HFFc6 (cell line): ENCODE results near the gene MLH1. TPM values are rescaled to one million over a fixed set of nuclear protein-coding genes. Genes with fewer than 3 reads are reported as not detected.

Source experiments
- DNase-seq: peaks from one replicate; pipeline ENCODE4 v3.0.0-alpha.2; 2018
- H3K27ac Mint-ChIP-seq: 2 replicates; pipeline ENCODE4 v1.8.0; 2020; ENCODE audit warnings: mild to moderate bottlenecking, mixed read lengths
- H3K27me3 Mint-ChIP-seq: 2 replicates; pipeline ENCODE4 v1.8.0; 2021; ENCODE audit warnings: mild to moderate bottlenecking, moderate library complexity, mixed read lengths; ENCODE audit not compliant: insufficient read depth
- H3K36me3 Mint-ChIP-seq: 2 replicates; pipeline ENCODE4 v1.8.0; 2021; ENCODE audit warnings: low read depth, mixed read lengths
- H3K4me1 Mint-ChIP-seq: 2 replicates; pipeline ENCODE4 v1.8.0; 2020; ENCODE audit warnings: low read depth, mixed read lengths
- H3K4me3 Mint-ChIP-seq: 2 replicates; pipeline ENCODE4 v1.8.0; 2020; ENCODE audit warnings: mild to moderate bottlenecking, moderate library complexity, mixed read lengths
- H3K9me3 Mint-ChIP-seq: 2 replicates; pipeline ENCODE4 v1.8.0; 2020; ENCODE audit warnings: mild to moderate bottlenecking, mixed read lengths
- total RNA-seq, 6 experiments: library from RNA; stranded (reverse); fragmentation: NEBNext Ultra II Directional; extraction: Animal tissue kit (Norgen Biotek cat#: 25700); gene quantifications; 2 replicates in 1 of 6; 3 replicates in 5 of 6; pipeline ENCODE4 v1.2.3, GENCODE V29; 2021
- TF ChIP-seq, protein P1 (sequence below): fragments of 200-600 bp; sonication (generic); IDR thresholded peaks from 2 replicates; pipeline ENCODE4 v1.5.0; 2021; ENCODE audit warnings: antibody characterized with exemption, mild to moderate bottlenecking

The MLH1 gene
- total RNA-seq, 6 experiments from 2014 or later = 28.7 to 38.3 (median 35.1) TPM

DNA sequence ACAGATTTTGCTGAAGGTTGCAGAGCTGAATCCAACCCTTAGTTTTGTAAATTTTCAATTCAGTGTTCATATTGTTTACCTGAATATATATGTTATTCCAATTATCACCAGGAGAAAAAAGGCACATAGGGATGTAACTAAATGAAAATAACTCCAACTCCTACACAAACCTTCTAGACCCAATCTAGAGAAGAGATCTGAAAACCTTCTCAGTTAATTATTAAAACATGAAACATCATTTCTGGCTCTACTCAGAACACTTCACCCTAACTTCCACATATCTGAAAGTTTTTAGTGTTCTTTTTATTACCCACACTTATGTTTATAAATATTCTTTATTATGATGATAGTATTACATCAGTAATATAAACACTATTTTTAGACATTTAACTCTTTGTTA is 104.5 kb downstream of the MLH1 start:
- H3K36me3 Mint-ChIP-seq = peaks cover 40% of the 10 kb centered on the region
- TF ChIP-seq, protein P1, sequence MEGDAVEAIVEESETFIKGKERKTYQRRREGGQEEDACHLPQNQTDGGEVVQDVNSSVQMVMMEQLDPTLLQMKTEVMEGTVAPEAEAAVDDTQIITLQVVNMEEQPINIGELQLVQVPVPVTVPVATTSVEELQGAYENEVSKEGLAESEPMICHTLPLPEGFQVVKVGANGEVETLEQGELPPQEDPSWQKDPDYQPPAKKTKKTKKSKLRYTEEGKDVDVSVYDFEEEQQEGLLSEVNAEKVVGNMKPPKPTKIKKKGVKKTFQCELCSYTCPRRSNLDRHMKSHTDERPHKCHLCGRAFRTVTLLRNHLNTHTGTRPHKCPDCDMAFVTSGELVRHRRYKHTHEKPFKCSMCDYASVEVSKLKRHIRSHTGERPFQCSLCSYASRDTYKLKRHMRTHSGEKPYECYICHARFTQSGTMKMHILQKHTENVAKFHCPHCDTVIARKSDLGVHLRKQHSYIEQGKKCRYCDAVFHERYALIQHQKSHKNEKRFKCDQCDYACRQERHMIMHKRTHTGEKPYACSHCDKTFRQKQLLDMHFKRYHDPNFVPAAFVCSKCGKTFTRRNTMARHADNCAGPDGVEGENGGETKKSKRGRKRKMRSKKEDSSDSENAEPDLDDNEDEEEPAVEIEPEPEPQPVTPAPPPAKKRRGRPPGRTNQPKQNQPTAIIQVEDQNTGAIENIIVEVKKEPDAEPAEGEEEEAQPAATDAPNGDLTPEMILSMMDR = no peak
- H3K27ac Mint-ChIP-seq = peak overlapping the region; percentile 76
- H3K9me3 Mint-ChIP-seq = no peaks in the 10 kb centered on the region
- no peak overlapping the region for H3K4me3 Mint-ChIP-seq
- DNase-seq = no peak
- no peaks in the 10 kb centered on the region; the same call in none of the 2 replicates for H3K27me3 Mint-ChIP-seq
- peaks cover 65% of the 10 kb centered on the region for H3K4me1 Mint-ChIP-seq

DNA sequence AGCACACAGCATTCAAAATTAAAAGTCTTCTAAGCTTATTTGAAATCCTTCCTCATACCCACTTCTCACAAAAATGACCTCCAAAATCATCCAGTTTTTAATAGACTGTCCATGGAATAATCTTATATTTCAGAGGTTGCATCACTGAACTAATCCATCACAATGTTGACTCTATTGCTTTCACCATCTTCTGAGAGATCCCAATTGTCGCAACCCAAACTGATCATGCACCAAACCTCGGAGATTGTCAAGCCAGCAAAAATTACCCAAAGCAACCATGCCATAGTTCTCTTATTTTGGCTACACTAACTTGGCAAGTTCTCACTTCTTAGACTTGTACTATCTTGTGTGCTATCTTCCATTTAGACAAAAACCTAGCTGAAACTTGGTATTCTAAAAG is 105.6 kb downstream of the MLH1 start:
- H3K4me1 Mint-ChIP-seq = peaks cover 65% of the 10 kb centered on the region
- H3K4me3 Mint-ChIP-seq = no peak overlapping the region
- H3K36me3 Mint-ChIP-seq = peaks cover 31% of the 10 kb centered on the region
- DNase-seq = no peak
- H3K27ac Mint-ChIP-seq = peak overlapping the region; percentile 46
- no peaks in the 10 kb centered on the region; the same call in 1 of the 2 replicates for H3K27me3 Mint-ChIP-seq
- no peaks in the 10 kb centered on the region for H3K9me3 Mint-ChIP-seq
- TF ChIP-seq, protein P1 = no peak

DNA sequence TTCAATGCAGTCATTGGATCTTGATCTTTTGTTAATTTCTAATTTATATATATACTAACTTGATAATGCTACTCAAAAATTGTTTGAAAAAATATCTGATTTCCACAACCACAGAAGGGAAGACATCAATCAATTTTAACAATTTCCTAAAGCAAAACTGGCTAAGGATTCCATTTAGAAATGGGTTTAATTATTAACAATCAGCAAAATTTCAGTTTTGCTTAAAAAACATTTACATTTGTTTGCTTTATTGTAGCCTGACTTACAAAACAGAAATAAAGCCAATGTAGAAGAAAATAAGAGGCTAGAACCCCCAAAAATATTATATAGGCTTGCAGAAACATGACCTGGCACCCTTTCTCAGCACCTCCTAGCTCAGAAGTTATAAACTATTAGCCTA is 106.2 kb downstream of the MLH1 start:
- H3K36me3 Mint-ChIP-seq = peaks cover 26% of the 10 kb centered on the region
- no peak for DNase-seq
- H3K4me1 Mint-ChIP-seq = peaks cover 60% of the 10 kb centered on the region
- H3K9me3 Mint-ChIP-seq = no peaks in the 10 kb centered on the region
- H3K27ac Mint-ChIP-seq = no peak overlapping the region
- no peak overlapping the region for H3K4me3 Mint-ChIP-seq
- TF ChIP-seq, protein P1 = no peak
- H3K27me3 Mint-ChIP-seq = no peaks in the 10 kb centered on the region; the same call in 1 of the 2 replicates

DNA sequence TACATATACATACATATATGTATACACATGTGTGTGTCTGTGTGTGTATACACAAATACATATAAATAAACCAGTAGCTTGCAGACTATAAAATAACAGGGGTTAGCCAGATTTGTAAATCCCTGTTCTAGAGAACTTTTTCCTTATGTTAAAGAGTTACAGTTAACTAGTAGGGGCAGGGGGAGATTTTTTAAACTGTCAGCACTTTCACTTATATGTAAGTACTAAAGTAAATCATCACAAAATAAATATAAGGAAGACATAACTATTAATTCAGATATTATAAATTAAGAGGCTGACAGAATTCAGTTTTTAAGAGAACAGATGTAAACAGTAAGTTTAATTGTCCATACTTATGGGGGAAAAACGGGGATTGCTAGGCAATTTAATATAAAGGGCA is 107.1 kb downstream of the MLH1 start:
- Mint-ChIP-seq H3K9me3 (no peaks in the 10 kb centered on the region), H3K4me1 (peaks cover 50% of the 10 kb centered on the region), H3K27me3 (no peaks in the 10 kb centered on the region; the same call in 1 of the 2 replicates), H3K36me3 (peaks cover 17% of the 10 kb centered on the region), H3K27ac (no peak overlapping the region), H3K4me3 (no peak overlapping the region)
- TF ChIP-seq, protein P1 = no peak
- DNase-seq = no peak

Other genes starting within 250 kb of the MLH1 start
- gene DCLK3, start 229.0 kb upstream of the MLH1 start, total RNA-seq = not detected
- 1 to 10 TPM in 5 of 6 experiments, under 1 TPM in 1; 1.00 to 3.0 (median 1.4) TPM for gene TRANK1, start 48.5 kb upstream of the MLH1 start, total RNA-seq
- gene EPM2AIP1, start 387 bp upstream of the MLH1 start, total RNA-seq = 10 to 100 TPM; 12.7 to 16.3 (median 14.3) TPM
- 100 to 1,000 TPM; 124 to 151 (median 134) TPM for gene LRRFIP2, start 181.1 kb downstream of the MLH1 start, total RNA-seq
- gene GOLGA4, start 249.8 kb downstream of the MLH1 start, total RNA-seq = 10 to 100 TPM; 74.4 to 88.3 (median 83.0) TPM